Fibroblast of gingiva (primary cell): ENCODE data around the gene ALKAL2.

Experiments used
- DNase-seq: peaks from one replicate; pipeline ENCODE4 v3.0.0-alpha.2; 2011; ENCODE audit warnings: low read depth

ALKAL2 gene

GRCh38 chr2:270861-271260, 17.0 kb downstream of the ALKAL2 start:
- no peak for DNase-seq

DNA sequence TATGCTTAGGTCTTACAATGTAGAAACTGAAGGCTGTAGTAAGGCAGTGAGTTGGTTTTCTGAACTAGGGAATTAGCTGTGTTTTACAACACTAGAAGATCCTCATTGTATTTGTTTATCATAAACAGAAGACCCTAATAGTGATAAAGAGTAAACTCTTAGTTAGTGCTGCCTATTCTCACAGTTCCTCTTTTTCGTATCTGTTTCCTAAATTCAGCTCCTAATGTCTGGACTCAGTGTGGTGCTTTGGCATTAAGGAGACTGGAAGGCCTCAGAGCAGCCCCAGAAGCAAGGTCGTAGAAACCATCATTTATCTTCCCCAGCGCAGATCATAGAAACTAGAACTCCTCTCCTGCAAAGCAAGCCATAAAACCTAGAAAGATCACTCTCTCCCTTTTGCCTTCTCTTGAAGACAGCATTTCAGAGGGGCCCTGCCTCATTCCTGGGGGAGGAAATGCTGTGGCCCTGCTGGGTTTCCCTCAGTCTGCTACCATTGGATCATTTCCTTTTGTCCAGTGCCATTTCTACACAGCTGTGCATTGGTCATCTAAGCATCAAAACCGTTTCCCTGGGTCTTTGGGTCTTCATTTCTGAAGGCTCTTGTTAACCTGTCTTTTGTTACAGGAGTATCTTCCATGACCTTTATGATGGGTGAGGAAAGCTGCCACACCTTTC, 18.4 kb downstream of the ALKAL2 start:
- DNase-seq = no peak

DNA sequence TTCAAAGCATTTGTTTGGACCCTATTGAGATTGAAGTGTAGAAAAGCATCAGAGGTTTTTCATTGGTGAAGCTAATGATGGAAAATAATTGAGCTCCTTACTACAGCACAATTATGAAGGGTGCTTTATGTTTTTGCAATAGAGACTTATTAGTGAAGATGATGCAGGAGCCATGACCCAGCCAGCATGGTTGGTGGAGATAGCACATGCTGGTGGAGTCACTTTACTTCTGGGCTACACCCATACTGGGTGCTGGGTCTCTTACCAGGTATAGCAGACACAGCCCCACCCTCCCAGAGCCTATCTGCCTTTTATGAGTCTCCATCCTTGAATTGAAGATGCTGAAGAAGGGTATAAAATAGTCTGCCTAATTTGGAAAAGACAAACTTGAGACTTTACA, 19.6 kb downstream of the ALKAL2 start:
- no peak for DNase-seq

DNA sequence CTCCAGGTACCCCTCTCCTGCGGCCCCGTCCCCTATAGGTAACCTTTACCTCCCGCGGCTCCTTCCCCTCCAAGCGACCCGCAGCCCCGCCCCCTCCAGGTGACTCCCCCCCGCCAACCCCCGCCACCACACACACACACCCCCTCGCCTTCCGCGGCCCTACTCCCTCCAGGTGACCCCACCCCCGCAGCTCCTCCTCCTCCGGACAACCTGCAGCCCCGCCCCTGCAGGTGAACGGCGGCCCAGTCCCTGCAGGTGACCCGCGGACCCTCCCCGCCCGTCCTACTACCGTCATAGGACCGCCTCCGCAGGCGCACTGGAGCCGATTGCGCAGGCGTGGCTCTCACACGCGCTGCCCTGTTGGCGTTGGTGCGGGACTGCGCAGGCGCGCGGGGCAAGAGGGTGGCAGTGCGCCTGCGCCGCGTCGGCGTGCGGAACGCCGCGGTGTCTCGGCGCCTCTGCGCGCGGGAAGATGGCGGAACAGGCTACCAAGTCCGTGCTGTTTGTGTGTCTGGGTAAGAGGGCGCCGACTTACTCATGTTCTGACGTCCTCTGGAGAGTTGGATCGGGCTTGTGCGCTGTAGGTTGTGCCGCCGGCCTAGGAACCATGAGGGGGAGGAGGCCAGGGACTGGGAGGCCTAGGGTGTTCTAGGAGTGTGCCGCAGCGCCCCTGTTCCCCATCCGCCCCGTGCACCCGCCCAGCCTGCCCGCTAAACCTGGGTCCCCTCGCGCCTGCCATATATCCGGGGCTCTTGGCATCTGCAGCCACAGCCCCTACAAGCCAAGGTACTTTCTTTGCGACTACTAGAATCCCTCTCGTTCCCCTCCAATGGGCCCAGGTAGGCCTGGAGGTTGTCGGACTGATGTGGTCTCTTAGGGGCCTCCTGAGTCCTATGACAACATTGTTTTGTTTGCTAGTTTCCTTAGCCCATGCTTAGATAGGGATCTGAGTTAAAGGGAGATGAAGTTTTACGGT, 23.1 kb downstream of the ALKAL2 start, which contains the start of gene ACP1:
TSS of gene ACP1 (plus strand) at position 455 of the 976 bp plus-strand sequence. CDS start at position 473, 18 bp downstream.
- DNase-seq = peak; percentile 90

GRCh38 chr2:263774-264492, 24.0 kb downstream of the ALKAL2 start, which contains the start of gene SH3YL1:
TSS of gene SH3YL1 (minus strand) at chr2:264032. CDS start at chr2:263984, 48 bp downstream.
- no peak for DNase-seq

DNA sequence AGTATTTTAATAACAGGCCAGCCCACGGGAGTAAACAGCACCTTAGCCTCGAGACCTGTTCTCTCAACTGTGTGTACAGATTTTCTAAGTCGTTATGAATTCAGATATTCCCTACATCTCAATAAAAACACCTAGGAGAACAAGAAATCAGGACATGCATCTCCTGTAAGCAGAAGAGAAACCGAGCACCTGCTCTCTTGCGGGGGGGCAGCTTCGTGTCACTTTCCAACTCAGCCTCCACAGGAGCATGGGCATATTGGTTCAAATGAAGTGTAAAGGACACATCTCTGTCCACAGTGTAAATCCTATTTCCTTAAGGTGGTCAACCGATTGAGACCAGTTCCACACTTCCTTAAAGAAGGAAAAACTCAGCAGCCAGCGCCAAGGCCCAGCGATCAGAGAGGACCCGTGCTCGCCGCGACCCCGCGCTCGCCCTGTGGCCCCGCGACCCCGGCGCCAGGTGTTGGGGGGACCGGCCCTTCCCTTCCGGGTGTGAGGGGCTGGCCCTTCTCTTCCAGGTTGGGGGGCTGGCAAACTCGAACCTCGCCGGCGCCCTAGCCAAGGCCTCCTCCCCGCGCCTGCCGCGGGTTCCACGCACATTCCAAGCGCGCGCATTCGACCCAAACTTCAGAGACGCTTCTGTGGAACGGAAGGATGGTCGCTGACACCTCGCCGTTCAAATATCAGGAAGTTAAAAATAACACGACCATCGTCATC, 24.7 kb downstream of the ALKAL2 start:
- DNase-seq = no peak

DNA sequence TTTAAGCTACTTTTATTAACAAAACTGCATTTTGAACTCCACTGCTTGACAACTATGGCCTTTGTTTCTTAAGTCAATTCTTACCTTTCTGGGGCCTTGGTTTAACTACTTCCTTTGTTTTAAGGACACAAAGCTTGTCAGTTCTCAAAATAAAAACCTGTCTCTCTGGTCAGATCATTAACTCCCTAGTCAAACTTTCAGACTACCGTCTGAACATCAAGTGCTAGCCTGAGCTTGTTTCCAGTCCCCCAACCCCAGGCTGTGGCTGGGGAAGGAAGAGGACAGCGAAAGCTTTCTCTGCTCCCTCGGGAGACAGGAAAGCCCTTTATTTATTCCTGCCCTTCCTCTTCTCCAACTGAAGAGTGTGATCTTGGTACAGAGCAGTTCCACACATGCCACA, 25.8 kb downstream of the ALKAL2 start:
- no peak for DNase-seq

DNA sequence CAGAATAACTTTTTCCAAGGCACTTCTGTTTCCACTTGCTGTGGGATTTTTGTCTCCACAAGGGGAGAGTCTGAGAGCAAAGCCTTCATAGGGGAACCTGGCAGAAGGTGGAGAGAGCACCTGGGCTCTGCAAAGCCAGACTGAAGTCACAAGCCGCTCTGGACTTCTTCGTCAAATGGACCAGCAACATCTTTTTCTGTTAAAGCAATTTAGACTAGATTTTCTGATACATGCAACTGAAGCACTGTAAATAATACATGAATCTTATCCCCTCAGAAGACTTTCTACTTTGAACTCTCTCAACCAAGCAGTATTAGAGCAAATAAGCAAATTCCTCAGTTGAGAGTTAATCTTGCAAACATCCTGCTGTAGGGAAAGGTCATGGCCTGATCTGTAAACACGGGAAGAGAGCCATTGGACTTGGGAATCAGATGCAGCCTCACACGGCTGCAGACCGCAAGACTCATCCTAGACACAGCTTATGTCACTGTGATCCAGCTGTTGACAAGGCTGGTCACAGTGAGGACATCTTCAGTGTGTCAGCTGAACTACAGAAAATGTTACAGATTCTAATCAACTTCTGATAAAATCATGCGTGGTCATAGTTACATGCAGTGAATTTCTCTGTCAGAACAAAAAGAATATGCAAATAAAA, 27.3 kb downstream of the ALKAL2 start:
- no peak for DNase-seq

DNA sequence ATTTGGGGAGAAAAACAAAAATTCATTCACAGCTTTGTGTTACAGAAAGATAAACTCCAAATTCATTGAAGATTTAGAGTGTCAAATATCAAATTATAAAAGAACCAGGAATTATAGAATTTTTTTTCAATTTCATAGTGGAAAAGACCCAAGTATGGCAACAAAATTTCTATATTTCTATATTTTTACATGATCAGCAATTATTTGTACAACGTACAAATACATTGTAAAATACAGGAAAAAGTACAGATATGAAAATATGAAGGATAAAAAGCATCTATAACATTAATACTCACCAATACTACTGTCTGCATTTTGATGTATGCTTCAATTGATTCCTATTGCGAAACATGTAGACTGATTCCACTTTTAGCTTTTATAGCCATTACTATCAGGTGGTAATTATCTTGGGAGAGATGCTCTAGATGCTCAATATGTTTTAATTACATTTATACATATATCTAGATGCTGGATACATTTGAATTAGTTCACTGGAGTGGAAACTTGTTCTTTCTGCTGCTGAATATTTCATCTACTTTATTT, 28.0 kb downstream of the ALKAL2 start:
- DNase-seq = no peak

GRCh38 chr2:258933-259332, 29.0 kb downstream of the ALKAL2 start:
- no peak for DNase-seq

DNA sequence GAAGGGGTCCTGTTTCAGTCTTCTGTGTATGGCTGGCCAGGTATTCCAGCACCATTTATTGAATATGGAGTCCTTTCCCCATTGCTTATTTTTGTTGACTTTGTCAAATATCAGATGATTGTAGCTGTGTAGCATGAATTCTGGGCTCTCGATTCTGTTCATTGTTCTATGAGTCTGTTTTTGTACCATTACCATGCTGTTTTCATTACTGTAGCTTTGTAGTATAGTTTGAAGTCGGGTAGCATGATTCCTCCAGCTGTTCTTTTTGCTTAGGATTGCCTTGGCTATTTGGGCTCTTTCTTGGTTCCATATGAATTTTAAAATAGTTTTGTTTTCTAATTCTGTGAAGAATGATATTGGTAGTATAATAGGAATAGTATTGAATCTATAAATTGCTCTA, 30.0 kb downstream of the ALKAL2 start:
- DNase-seq = no peak

DNA sequence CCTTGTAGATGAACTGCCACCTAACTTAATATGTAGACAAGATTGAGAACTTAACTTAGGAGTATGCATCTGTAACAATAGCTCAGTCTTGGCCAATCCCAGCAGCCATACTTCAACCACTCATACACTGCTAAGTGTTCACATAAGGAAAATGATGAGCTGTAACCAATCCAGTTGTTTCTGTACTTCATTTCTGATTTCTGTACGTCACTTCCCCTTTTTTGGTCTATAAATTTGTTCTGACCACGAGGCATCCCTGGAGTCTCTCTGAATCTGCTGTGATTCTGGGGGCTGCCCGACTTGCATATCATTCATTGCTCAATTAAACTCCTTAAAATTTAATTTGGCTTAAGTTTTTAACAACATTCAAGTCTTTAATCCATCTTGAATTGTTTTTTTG, 30.5 kb downstream of the ALKAL2 start:
- DNase-seq = no peak

DNA sequence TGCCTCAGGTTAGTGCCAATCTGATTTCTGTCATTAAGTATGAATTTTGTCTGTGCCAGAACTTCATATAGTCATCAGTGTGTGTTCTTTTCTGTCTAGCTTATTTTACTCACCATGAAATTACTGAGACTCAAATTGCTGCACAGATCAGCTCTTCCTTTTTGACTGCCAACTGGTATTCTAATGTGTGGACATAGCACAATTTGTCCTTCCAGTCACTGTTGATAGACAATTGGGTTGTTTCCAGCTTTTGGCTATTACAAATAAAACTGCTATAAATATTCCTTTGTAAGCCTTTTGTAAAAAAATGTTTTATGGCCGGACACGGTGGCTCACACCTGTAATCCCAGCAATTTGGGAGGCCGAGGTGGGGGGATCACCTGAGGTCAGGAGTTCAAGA, 31.8 kb downstream of the ALKAL2 start:
- DNase-seq = no peak

- no peak for DNase-seq
Observed at GRCh38 chr2:255195-255594, 32.7 kb downstream of the ALKAL2 start.

DNA sequence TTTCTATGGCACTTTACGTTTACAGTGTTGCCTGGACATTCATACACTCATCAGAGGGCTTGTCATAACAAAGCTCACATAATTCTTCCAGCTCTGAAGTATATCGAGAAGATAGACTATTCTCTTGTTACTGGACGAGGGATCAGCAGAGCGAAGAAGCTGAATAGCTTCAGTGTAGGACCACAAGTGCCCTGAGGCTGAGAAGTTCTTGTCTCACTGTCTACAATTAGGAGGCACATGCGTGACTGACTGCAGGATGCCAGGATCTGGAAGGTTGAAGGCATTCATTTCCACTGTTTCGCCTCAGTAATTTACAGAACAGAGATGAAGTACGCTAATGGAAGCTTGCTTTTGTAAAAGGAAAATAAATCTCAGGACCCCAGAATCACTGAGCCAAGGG, 33.6 kb downstream of the ALKAL2 start:
- DNase-seq = no peak

DNA sequence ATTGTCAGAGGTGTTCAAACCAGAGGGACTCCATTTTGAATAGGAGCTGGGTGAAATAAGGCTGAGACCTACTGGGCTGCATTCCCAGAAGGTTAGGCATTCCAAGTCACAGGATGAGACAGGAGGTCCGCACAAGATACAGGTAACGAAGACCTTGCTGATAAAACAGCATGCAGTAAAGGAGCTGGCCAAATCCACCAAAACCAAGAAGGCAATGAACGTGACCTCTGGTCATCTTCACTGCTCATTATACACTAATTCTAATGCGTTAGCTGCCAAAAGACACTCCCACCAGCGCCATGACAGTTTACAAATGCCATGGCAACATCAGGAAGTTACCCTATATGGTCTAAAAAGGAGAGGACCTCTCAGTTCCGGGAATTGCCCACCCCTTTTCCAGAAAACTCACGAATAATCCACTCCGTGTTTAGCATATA, 34.7 kb downstream of the ALKAL2 start:
- no peak for DNase-seq

DNA sequence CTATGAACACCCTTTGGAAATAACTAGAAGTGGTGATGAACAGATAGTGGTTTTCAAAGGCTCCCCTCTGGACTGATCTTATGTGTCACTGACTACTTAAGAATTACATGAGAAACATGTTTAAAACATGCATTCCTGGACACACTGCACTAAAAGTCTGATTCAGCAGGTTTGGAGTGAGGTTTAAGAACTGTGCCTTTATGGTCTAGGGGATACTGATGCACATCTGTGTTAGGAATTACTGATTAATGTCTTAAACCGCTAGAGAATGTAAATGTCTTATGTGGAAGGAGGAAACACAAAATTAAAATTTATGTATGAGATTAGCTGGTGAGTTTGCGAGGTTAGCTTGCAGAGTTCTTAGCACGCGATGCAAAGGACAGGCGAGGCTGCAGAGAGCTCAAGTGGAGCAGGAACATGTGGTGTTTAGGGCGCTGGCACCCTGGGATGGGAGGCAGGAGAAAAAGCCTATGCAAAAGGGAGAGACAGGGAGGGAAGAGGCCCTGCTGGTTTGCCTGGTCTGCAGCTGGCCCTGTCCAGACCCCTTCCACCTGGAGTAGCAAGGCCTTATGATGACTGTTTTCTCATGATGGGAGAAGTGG, 35.8 kb downstream of the ALKAL2 start:
- DNase-seq = no peak

DNA sequence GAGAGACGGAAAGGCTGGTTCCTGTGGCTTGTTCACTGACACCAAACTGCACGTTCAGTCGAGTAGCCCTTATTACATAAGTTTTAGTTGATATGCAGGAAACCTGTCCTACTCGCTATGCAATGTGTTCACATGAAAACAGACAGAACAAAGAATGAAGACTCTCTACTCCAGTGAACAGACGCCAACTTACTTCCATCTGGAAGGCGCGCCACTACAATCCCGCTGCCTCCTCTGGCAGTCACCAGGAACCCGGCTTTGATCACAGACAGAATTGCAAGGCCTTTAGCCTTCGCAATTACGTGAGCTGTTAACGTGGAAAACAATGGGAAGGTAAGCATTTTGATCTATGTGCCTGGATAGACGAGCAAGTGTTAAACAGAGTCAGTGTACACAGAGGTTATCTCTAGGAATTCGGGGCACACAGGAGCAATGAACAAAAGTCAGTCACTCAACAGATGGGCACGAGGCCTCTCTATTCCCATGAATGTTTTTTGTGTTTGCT, 38.3 kb downstream of the ALKAL2 start:
- no peak for DNase-seq

- no peak for DNase-seq
Observed at GRCh38 chr2:248724-249123, 39.2 kb downstream of the ALKAL2 start.

DNA sequence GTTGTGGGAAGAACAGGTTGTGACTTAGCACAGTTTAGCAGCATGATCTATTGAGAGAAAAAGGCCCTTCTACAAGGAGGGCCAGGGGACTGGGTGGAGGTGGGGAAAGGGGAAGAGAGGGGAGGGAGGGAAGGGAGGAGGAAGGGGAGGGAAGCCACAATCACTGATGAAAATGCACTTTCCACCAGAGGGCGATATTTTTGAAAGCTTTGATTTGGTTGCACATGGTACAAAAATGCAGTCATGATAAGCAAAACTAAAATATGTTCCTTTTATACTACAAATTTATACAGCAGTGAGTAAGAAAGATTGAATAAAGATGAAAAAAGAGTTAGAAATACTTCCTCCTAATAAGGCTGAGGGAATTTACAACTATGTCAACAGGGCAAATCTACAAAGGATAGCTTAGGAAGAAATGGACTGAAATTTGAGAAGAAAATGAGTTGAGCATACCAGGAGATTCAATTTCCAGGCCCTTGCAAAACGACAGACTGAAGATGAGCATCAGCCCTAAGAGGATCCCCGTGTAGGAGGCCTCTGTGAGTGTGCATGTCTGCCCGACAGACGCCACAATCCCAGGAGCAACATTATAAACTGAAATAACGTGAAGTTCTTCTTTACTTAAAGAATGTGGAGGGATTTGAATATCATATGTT, 41.3 kb downstream of the ALKAL2 start:
- peak; percentile 57 for DNase-seq
